HepG2 (cell line): Measurements from ENCODE around the gene PLXDC2.

Experiments used
- GABPA ChIP-seq, 2 experiments: IDR thresholded peaks; 2 replicates each; pipeline ENCODE4 v1.6.1; 2011 to 2016; ENCODE audit warnings: low read depth in 2 of 2, low read length in 1 of 2, missing biosample characterization in 1 of 2, missing genetic modification characterization in 1 of 2
- HINFP ChIP-seq: sonication (generic); formaldehyde crosslinking; IDR thresholded peaks from 2 replicates; pipeline ENCODE4 v1.4.0; 2020; ENCODE audit warnings: low read depth, mild to moderate bottlenecking, missing genetic modification reagents
- POLR2AphosphoS5 ChIP-seq: IDR thresholded peaks from 2 replicates; pipeline ENCODE4 v1.6.1; 2012; ENCODE audit warnings: low read depth, low read length
- SNAPC4 ChIP-seq: sonication (generic); formaldehyde crosslinking; IDR thresholded peaks from 2 replicates; pipeline ENCODE4 v1.4.0; 2020; ENCODE audit warnings: mild to moderate bottlenecking, missing genetic modification reagents
- TCF7L2 ChIP-seq: IDR thresholded peaks from 2 replicates; pipeline ENCODE4 v1.6.1; 2011; ENCODE audit warnings: mild to moderate bottlenecking, low read depth, low read length, moderate library complexity
- ZNF12 ChIP-seq: sonication (generic); formaldehyde crosslinking; IDR thresholded peaks from 2 replicates; pipeline ENCODE4 v1.5.0; 2020; ENCODE audit warnings: missing genetic modification reagents
- ZNF790 ChIP-seq: sonication (generic); formaldehyde crosslinking; IDR thresholded peaks from 2 replicates; pipeline ENCODE4 v1.8.0; 2022; ENCODE audit warnings: missing genetic modification reagents, mild to moderate bottlenecking, borderline replicate concordance
- TF ChIP-seq, protein P1 (sequence below): sonication (generic); formaldehyde crosslinking; IDR thresholded peaks from 2 replicates; pipeline ENCODE4 v1.5.0; 2020; ENCODE audit warnings: mild to moderate bottlenecking, missing genetic modification reagents, moderate library complexity
- TF ChIP-seq, protein P2 (sequence below): sonication (generic); formaldehyde crosslinking; IDR thresholded peaks from 2 replicates; pipeline ENCODE4 v1.4.0; 2020; ENCODE audit warnings: missing genetic modification reagents

- no peak for TF ChIP-seq ZNF12 (CRISPR knock-in tag)
- TF ChIP-seq TCF7L2: no peak
- TF ChIP-seq POLR2AphosphoS5: no peak
- no peak for TF ChIP-seq GABPA (IDR thresholded peaks at IDR 0.05; ENCODE audit: low read depth, low read length)
- TF ChIP-seq GABPA (CRISPR knock-in tag; IDR thresholded peaks at IDR 0.05; ENCODE audit: low read depth): no peak
- TF ChIP-seq, protein P1, sequence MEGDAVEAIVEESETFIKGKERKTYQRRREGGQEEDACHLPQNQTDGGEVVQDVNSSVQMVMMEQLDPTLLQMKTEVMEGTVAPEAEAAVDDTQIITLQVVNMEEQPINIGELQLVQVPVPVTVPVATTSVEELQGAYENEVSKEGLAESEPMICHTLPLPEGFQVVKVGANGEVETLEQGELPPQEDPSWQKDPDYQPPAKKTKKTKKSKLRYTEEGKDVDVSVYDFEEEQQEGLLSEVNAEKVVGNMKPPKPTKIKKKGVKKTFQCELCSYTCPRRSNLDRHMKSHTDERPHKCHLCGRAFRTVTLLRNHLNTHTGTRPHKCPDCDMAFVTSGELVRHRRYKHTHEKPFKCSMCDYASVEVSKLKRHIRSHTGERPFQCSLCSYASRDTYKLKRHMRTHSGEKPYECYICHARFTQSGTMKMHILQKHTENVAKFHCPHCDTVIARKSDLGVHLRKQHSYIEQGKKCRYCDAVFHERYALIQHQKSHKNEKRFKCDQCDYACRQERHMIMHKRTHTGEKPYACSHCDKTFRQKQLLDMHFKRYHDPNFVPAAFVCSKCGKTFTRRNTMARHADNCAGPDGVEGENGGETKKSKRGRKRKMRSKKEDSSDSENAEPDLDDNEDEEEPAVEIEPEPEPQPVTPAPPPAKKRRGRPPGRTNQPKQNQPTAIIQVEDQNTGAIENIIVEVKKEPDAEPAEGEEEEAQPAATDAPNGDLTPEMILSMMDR (CRISPR knock-in tag): no peak
- TF ChIP-seq SNAPC4: no peak
- no peak for TF ChIP-seq HINFP (CRISPR knock-in tag)
- TF ChIP-seq, protein P2, sequence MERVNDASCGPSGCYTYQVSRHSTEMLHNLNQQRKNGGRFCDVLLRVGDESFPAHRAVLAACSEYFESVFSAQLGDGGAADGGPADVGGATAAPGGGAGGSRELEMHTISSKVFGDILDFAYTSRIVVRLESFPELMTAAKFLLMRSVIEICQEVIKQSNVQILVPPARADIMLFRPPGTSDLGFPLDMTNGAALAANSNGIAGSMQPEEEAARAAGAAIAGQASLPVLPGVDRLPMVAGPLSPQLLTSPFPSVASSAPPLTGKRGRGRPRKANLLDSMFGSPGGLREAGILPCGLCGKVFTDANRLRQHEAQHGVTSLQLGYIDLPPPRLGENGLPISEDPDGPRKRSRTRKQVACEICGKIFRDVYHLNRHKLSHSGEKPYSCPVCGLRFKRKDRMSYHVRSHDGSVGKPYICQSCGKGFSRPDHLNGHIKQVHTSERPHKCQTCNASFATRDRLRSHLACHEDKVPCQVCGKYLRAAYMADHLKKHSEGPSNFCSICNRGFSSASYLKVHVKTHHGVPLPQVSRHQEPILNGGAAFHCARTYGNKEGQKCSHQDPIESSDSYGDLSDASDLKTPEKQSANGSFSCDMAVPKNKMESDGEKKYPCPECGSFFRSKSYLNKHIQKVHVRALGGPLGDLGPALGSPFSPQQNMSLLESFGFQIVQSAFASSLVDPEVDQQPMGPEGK: no peak
- TF ChIP-seq ZNF790 (CRISPR knock-in tag): no peak
Observed at GRCh38 chr10:20115894-20116293, 299.7 kb downstream of the PLXDC2 start.
